NCI-H1105 treated with DMSO at 0.1 percent for 48 hours (cell line): ENCODE results near the gene FCHSD2.
"Not testable (repeated sequence)": the region's sequence is repeated elsewhere in the genome, so short reads cannot be mapped to it uniquely, and the experiment has no call there.

ENCODE experiments used
- DNase-seq: peaks from one replicate; lab custom pipeline; 2025; lab: John Stamatoyannopoulos, UW

FCHSD2 gene

DNA sequence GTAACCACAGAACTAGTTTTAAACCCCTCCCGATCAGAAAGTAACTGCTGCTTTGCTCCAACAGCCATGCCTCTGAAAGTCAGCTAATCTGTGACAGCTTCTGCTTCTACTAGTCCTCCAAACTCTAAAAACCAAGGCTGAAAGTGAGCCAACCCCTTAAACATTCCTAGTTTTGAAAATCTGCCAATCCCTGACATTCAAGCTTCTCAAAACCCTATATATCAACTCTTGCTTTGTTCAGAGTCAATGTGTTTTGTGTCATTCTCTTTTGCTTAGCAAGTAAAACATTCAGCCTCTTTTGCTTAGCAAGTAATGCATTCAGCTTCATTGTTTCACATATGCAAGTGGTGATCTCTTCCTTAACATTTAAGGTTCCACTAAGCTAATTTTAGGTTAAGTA is 271.0 kb downstream of the FCHSD2 start:
- no peak for DNase-seq

DNA sequence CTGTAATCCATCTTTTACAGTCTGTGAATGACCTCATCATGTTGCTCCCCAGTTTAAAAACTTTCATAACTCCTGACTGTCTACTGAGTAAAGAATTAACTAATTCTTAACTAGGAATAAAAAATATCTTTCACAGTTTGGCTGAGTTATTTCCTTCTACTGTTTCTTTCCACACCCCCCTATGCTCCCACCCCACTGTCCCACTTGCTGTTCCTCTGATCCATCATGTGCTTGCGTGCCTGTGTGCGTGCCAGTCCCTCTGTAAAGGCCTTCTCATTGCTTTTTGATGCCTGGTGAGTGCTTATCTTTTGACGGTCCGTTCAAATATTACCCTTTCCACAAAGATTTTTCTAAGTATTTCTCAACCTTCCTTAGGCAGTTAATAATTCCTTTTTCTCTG is 272.3 kb downstream of the FCHSD2 start:
- DNase-seq, result no peak

DNA sequence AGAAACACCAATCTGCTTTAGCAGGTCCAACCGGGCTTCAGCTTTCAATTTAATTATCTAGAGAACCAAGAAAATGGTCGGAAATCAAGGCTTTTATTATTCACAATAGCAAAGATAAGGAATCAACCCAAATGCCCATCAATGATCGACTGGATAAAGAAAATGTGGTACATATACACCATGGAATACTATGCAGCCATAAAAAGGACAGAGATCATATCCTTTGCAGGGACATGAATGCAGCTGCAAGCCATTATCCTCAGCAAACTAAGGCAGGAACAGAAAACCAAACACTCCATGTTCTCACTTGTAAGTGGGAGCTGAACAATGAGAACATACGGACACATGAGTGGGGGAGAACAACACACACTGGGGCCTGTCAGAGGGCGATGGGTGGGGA is 274.1 kb downstream of the FCHSD2 start:
- DNase-seq, result no peak

DNA sequence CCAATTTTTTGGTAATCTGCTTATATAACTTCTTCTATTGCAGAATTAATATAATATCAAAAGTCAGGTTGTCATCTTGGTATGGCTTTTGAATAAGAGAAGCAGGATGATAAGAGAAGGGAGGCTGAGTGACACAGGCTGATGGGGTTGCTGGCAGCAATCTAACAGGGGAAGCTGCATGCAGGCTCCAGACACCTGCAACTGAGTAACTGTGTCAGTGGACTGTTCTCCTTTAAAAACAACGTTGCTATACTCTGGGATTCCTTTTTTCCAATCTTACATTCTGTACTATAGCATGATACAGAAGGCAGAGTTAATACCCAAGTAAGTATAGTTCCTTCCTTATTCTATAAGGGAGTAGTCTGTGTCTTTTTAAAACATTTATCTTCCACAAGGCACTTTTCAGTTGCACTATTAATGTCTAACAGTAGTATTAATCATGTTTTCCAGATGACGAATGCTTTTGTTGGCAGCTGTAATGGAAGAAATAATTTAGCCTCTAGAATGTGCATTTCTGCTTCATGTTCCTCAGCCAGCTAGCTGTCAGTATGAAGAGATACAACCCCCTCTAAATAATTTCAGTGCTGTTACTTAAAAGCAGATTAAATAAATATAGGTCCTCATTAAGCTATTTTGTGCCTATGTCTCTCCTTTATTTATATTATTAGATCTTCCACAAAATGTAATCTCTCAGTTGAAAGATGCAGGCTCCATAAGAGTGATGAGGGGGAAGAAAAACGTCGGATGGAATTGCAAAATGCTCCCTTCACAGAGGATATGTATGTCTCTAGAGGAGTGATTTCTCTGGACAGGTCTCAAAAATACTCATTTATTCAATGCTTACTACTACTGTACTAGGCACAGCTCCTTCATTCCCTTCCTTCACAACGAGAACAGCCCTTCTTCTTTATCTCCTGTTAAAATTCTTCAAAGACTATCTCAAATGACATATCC is 277.1 kb downstream of the FCHSD2 start:
- no peak for DNase-seq

DNA sequence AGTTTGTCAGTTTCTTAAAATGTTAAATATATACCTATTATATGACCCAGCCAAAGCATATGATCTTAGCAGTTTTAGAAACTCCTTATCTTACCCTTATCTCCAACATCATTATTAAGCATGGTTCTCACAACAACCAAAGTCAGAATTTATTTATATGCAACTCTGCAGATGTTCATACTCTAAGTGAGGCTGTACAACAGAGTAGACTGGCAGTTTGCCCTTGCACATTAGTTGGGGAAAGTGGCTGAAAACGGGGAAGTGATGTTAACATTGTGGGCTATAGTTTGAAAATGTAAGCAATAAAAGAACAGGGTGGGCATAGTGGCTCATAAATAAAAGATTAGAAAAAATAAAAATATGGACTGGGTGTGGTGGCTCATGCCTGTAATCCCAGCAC is 278.2 kb downstream of the FCHSD2 start:
- no peak for DNase-seq

DNA sequence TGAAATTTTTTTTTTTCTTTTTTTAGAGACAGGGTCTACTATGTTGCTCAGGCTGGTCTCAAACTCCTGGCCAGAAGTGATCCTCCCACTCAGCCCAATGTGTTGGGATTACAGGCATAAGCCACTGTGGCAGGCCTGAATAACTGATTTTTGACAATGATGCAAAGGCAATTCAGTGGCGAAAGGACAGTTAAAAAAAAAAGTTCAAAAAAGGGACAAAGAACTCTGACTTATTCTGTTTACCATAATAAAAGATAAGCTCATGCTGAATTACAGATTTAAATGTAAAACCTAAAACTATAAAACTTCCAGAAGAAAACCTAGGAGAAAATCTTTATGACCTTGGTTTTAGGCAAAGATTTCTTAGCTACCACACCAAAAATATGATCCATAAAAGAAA is 279.0 kb downstream of the FCHSD2 start:
- DNase-seq, result no peak

DNA sequence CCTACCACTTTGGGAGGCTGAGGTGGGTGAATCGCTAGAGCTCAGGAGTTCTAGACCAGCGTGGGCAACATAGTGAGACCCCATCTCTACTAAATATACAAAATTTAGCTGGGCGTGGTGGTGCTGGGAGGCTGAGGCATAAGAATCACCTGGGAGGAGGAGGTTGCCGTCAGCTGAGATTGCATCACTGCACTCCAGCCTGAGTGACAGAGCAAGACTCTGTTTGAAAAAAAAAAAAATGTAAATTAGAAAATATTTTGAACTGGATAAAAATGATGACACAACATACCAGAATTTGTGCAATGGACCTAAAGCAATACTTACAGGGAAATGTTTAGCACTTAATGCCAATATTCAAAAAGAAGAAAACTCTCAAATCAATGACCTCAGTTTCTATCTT is 281.5 kb downstream of the FCHSD2 start:
- no peak for DNase-seq

DNA sequence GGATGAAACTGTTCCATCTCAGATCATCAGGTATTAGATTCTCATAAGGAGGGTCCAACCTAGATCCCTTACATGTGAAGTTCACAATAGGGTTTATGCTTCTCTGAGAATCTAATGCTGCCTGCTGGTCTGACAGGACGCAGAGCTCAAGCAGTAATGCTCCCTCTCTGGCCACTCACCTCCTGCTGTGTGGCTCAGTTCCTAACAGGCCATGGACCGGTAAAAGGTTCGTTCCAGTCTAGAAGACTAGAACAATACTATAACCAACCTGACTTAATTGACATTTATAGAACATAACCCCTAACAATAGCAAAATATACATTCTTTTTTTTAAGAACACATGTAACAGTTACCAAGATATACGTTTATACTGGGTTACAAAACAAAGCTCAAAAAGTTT is 282.1 kb downstream of the FCHSD2 start:
- no peak for DNase-seq

DNA sequence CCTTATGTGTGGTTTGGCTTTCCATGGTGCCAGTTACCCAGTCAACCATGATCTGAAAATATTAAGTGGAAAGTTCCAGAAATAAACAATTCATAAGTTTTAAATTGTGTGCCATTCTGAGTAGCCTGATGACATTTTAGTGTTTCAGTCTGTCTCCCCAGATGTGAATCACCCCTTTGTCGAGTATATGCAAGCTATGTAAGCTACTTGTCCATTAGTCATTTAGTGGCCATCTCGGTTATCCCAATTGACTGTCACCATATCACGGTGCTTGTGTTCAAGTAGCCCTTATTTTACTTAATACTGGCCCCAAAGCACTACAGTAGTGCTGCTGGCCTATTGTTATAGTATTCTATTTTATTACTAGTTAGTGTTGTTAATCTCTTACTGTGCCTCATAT is 283.0 kb downstream of the FCHSD2 start:
- DNase-seq, result no peak

DNA sequence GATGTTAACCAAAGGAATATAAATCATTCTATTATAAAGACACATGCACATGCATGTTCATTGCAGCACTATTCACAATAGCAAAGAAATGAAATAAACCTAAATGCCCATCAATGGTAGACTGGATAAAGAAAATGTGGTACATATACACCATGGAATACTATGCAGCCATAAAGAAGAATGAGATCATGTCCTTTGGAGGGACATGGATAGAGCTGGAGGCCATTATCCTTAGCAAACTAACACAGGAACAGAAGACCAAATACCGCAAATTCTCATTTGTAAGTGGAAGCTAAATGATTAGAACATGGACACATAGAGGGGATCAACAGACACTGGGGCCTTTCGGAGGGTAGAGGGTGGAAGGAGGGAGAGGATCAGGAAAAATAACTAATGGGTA is 283.9 kb downstream of the FCHSD2 start:
- DNase-seq, result not testable (repeated sequence)

DNA sequence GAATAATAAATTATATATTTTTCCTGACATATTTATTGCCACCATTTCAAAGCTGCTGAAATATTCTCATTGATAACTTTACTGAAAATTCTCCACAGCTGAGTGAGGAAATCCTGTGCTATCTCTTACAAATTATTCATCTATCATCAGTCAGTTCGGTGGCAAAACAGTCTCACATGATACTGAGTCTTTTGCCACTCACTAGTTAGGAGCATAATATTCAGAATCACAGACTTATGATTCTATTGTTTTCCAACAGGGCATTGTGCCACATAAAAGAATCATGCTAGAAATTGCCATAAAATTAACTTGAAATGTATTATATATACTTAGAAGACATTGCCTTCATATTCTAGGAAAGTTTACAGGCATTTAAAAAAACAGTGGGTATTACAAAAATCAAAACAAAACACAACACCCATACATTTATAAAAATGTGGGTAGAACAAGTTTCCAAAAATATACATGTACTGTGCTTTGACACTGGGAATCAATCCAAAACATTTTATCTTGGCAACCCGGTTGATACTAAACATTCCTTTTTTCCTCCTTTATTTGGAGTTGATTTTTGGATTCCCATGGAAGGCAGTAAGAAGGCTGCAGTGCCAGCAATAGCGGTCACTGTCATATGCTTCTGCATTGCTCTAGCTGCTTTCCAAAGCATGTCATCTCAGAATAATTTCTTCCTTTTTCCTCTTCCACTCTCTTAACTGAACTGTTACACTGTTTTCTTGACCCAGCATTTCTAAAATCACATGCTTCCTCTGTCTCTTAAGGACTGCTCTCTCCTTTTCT is 285.4 kb downstream of the FCHSD2 start:
- DNase-seq, result no peak

DNA sequence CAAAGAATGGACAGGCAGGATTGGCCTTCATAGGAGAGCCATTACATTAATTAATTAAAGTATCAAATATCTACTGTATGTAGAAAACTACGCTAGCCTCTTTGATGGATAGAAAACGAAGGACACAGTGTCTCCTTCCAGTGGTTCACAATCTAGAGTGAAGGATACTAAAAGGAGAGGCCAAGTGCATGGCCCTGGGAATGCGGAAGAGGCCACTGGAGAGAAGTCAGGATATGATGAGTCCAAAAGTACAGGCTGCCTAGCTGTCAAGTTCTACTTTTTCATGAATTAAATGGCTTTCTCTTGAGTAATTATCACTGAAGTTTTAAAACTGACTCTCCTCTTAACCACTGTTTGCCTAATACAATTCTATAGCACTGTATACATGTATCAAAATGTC is 286.1 kb downstream of the FCHSD2 start:
- DNase-seq, result no peak

DNA sequence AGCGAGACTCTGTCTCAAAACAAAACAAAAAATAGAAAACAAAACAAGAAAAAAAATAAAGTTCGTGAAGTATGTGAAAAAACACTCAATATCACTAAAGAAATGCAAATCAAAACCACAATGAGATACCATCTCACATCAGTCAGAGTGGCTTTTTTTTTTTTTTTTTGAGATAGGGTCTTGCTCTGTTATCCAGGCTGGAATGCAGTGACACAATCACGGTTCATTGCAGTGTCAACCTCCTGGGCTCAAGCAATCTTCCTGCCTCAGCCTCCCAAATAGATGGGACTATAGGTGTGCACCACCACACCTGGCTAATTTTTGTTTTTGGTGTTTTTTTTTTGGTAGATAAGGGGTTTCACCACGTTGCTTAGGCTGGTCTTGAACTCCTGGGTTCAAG is 290.4 kb downstream of the FCHSD2 start:
- DNase-seq, result no peak

DNA sequence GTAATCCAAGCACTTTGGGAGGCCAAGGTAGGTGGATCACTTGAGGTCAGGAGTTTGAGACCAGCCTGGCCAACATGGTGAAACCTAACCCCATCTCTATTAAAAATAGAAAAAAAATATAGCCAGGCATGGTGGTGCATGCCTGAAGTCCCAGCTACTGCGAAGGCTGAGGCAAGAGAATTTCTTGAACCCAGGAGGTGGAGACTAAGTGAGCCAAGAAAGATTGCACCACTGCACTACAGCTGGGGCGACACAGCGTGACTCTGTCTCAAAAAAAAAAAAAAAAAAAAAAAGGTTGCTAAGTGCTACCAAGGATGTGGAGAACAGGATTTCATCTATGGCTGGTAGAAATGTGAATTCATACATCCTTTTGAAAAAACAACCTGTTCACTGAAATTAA is 291.3 kb downstream of the FCHSD2 start:
- no peak for DNase-seq

DNA sequence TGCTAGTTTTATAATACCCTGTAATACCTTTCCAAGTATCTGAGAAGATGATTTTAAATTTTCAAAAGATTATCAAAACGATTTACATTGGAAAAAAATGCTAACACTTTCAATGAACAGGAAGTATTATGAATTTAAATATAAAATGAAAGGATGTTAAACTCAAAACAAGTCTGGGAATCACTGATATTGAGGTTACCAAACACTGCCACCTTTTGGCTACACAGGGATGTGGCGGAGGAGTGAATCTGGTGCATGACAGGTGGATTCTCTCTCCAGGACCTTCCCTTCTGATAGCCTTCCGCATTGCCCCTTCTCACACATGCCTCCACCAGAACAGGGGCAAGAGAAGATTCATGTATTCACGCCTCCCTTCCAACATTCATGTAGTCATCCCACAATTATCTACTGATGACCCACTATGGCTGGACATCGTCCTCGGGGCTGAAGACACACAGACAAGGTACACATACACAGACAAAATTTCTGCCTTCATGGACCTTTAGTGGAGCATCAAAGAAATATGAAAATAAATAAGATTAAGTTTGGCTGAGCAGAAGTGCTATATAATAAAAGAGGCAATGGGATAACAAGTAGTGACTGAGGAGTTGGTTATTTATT is 293.2 kb downstream of the FCHSD2 start:
- DNase-seq, result no peak

DNA sequence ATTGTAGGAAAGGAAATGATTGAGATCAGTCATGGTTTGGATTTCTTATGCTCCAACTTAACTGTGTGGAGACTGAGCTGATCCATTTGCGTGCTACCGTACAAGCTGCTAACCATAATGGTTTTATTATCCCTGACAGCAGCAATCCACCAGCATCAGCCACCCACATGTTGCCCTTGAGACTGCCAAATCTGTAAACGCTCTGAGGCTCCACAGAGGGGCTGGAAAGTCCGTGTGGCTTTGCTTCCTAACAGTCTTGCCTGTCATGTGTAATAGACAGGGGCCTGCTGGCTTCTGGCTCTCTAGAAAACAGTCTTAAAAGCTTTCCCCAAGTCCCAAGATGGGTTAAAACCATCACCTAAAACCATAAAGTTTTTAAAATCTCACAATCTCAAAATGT is 297.8 kb downstream of the FCHSD2 start:
- no peak for DNase-seq

DNA sequence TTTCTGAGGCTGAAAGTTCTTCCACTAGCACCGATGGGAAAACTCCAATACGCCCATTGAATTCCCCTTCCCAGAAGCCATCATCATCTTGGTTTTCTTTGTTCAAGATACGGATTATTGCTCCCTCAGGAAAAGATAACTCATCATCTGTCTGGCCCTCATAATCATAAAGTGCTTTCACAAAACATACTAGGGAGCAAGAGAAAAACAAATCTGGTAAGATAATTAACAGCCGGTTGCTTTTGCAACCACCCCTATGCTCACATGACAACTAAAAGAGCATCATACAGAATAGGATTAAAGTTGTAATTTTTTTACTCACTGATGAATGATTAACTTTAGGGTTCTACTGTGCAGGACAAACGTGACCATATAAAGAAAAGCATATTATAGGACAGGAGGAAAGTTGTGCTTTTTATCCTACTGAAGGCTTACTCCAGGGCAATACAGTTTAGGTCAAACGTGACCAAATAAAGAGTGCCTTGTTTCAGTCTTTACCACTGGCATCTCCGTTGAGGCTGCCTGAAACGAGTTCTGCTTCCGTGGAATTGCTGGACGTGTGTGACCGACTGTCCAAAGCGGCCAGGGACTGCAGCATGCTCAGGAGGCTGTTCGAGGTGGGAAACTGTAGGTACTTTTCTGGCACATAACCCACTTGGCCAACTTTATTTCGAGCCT is 299.3 kb downstream of the FCHSD2 start:
- no peak for DNase-seq

DNA sequence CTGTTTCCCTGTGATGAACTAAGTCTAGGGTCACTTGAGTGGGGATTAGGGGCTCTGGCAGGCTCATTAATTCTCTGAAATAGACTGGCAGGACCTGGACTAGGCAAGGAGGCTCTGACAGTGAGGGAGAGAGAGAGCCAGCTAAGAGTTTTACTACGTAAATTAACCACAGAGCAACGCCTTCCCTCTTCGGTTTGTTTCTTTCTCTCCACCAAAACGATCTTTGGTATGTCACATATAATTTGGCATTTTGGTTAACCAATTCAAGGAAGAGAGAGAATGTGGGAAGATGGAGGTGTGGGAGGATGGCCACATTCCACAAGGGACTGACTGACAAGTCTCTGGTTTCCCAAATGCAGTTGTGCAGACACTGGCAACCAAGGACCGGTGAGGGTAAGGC is 300.0 kb downstream of the FCHSD2 start:
- DNase-seq, result no peak

DNA sequence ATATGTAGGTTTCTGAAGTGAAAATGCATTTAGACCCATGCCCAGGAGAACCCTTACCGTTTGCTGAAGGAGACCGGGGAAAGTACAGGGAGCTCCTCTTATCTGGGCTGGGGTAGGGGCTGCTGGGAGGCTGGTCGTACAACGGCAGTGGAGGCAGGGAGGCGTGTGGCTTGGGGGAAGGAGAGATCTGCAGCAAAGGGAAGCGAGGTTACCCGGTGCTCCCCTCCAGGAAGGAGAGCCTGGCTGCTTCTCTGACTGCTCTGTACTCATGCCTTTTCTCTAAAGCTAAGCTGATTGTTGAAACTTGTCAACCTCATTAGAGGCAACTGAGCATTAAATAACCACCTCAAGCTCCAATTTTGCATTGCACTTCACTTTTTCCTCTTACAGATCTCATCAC is 300.7 kb downstream of the FCHSD2 start:
- no peak for DNase-seq

DNA sequence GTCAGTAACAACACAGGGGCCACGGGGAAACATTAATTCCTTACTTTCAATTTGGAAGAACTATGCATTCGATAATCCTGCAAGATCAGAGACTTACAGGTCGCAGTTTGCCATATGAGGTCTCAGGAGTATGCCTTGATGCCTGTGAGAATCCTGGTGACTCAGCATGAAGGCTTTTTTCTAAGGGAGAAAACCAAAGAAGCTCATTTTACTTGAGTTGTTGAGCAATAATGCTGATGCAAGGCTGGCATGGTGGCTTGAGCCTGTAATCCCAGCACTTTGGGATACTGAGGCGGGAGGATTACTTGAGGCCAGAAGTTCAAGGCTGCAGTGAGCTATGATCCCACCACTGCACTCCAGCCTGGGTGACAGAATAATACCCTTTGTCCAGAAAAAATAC is 301.3 kb downstream of the FCHSD2 start:
- DNase-seq, result no peak

DNA sequence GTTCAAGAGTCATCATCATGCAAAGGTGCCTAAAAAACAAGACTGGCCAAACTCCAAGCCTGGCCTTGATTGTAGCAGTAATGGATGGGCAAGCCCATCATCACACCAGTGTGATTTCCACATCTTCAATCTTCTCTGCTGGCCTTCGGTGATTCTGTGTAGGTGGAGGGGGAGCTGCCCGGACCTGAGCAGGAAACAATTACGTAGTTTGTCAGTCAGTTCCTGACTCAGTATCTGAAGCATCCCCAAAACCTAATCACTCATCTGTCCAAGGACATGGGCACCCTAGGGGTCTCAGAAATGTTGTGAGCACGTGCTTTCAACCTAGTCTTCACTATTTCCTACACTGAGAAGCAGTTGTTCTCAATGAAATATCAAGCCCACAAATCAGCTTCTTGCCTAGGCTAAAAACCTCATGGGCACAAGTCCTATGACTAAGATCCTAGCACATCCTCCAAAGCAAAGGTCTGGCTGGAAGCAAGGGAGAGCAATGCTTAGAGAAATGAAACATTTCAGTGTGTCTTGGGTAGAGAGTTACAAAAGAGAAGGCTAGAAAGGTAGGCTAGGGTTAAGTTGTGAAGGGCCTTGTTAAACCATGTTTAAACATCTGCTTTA is 303.3 kb downstream of the FCHSD2 start:
- DNase-seq, result no peak

DNA sequence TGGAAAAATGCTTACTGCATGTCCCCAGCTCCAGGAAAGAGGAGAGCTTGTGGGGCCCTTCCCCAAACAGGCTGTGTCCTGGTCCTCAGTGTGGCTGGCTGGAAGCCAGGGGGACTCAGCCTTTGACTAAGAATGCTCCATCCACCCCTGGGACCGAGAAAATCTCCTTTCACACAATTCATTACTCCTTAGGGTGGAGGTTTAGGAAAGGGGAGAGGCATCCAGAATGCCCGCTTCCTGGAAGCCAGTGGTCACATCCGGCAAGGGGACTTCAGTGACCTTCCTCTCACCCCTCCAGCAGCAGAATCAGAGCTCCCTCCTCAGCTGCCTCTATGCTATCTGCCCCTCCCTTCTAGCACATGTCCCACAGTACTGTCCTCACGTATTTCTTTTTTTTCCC is 306.0 kb downstream of the FCHSD2 start:
- no peak for DNase-seq
